K562 (cell line): Measurements from ENCODE around the gene FCRL4.

ENCODE experiments used
- ATF3 ChIP-seq, 2 experiments: fragments of 450-650 bp in 1 of 2; sonication (generic) in 1 of 2; formaldehyde crosslinking in 1 of 2; IDR thresholded peaks in 1 of 2; conservative IDR thresholded peaks in 1 of 2; 2 replicates each; pipeline versions ENCODE4 v1.6.1 to v1.8.1; 2016 to 2023; ENCODE audit warnings: mild to moderate bottlenecking in 2 of 2, moderate library complexity in 2 of 2, inconsistent platforms in 1 of 2, missing genetic modification reagents in 1 of 2
- CTCF ChIP-seq, 3 experiments: IDR thresholded peaks in 2 of 3; conservative IDR thresholded peaks in 1 of 3; 2 replicates each; pipeline ENCODE4 v1.5.1; 2011 to 2012; ENCODE audit warnings: low read length in 3 of 3, mild to moderate bottlenecking in 3 of 3, control low read depth in 2 of 3, improper control_type of control experiment in 1 of 3, inconsistent platforms in 1 of 3, low read depth in 1 of 3, mixed read lengths in 1 of 3, moderate library complexity in 1 of 3; ENCODE audit not compliant: insufficient read depth in 2 of 3
- E2F6 ChIP-seq, 2 experiments: IDR thresholded peaks; 2 replicates each; pipeline ENCODE4 v1.6.1; 2011; ENCODE audit warnings: borderline replicate concordance in 1 of 2, control low read depth in 1 of 2, low read depth in 1 of 2, low read length in 1 of 2, mild to moderate bottlenecking in 1 of 2, mixed read lengths in 1 of 2, moderate library complexity in 1 of 2; ENCODE audit not compliant: insufficient read depth in 1 of 2, insufficient read length in 1 of 2, poor library complexity in 1 of 2, severe bottlenecking in 1 of 2; ENCODE audit errors: extremely low read depth in 1 of 2
- HNRNPLL ChIP-seq: fragments of 200-400 bp; formaldehyde crosslinking; IDR thresholded peaks from 2 replicates; pipeline ENCODE4 v1.6.1; 2017; ENCODE audit warnings: low read length, low read depth, mild to moderate bottlenecking; ENCODE audit not compliant: poor library complexity, severe bottlenecking
- MAX ChIP-seq: sonication (generic); formaldehyde crosslinking; IDR thresholded peaks from 2 replicates; pipeline ENCODE4 v1.9.0; 2022; ENCODE audit warnings: mild to moderate bottlenecking, missing genetic modification reagents
- POLR2A ChIP-seq: fragments of 450-650 bp; conservative IDR thresholded peaks from 2 replicates; pipeline ENCODE4 v1.6.1; 2016
- RHOXF2B ChIP-seq: fragments of 250-450 bp; sonication (Bioruptor Pico); conservative IDR thresholded peaks from 2 replicates; pipeline ENCODE4 v1.5.1; 2021
- SIN3A ChIP-seq, 2 experiments: fragments of 150-350 bp in 1 of 2; IDR thresholded peaks; 2 replicates each; pipeline ENCODE4 v1.6.1; 2011 to 2016; ENCODE audit warnings: borderline replicate concordance in 2 of 2, low read depth in 2 of 2, low read length in 2 of 2, mild to moderate bottlenecking in 2 of 2, moderate library complexity in 2 of 2; ENCODE audit not compliant: control insufficient read depth in 1 of 2
- TFAP4 ChIP-seq: sonication (generic); formaldehyde crosslinking; IDR thresholded peaks from 2 replicates; pipeline ENCODE4 v1.8.0; 2022; ENCODE audit warnings: missing genetic modification reagents, mild to moderate bottlenecking, moderate library complexity, borderline replicate concordance
- ZNF121 ChIP-seq: sonication (generic); formaldehyde crosslinking; conservative IDR thresholded peaks from 2 replicates; pipeline ENCODE4 v1.8.0; 2022; ENCODE audit warnings: missing genetic modification reagents
- ZZZ3 ChIP-seq: fragments of 450-650 bp; IDR thresholded peaks from 2 replicates; pipeline ENCODE4 v1.6.1; 2016; ENCODE audit warnings: antibody characterized with exemption, mild to moderate bottlenecking, moderate library complexity

- TF ChIP-seq POLR2A (no peak), SIN3A (IDR thresholded peaks at IDR 0.05; ENCODE audit: borderline replicate concordance in 2 of 2, control insufficient read depth in 1 of 2, low read depth in 2 of 2, low read length in 2 of 2) (no peak), CTCF (IDR thresholded peaks at IDR 0.05 in 2 of 3, conservative IDR thresholded peaks at IDR 0.05 in 1 of 3; ENCODE audit: insufficient read depth in 2 of 3, low read depth in 1 of 3, low read length in 3 of 3) (no peak), MAX (CRISPR knock-in tag) (no peak), ATF3 (IDR thresholded peaks at IDR 0.05) (no peak), ATF3 (CRISPR knock-in tag; conservative IDR thresholded peaks at IDR 0.05) (no peak), TFAP4 (CRISPR knock-in tag) (no peak), RHOXF2B (CRISPR knock-in tag) (no peak), ZNF121 (CRISPR knock-in tag) (no peak), ZZZ3 (no peak), E2F6 (IDR thresholded peaks at IDR 0.05; ENCODE audit: borderline replicate concordance in 1 of 2, extremely low read depth in 1 of 2, insufficient read depth in 1 of 2, insufficient read length in 1 of 2, low read depth in 1 of 2, low read length in 1 of 2, poor library complexity in 1 of 2, severe bottlenecking in 1 of 2) (no peak), HNRNPLL (no peak)
These were observed 1.5 kb downstream of the FCRL4 start for GRCh38 chr1:157596384-157596783.
